Fibroblast of the aortic adventitia (primary cell): Measurements from ENCODE around the gene GRIK3. TPM values are rescaled to one million over a fixed set of nuclear protein-coding genes. Genes with fewer than 3 reads are reported as not detected.

Experiments
- DNase-seq: peaks from one replicate; pipeline ENCODE4 v3.0.0-alpha.2; 2010; ENCODE audit warnings: low read depth
- H3K4me3 ChIP-seq: 2 replicates; pipeline ENCODE4 v1.5.1; 2011; ENCODE audit warnings: low read depth, mild to moderate bottlenecking, control low read depth, low read length, moderate library complexity
- total RNA-seq: library from RNA; depleted of rRNA; stranded (reverse); fragments of >200 nt; gene quantifications from 2 replicates; pipeline ENCODE4 v1.2.3, GENCODE V29; 2012; ENCODE audit warnings: low replicate concordance
- TF ChIP-seq, protein P1 (sequence below): IDR thresholded peaks from 2 replicates; pipeline ENCODE4 v1.5.1; 2011; ENCODE audit warnings: mild to moderate bottlenecking, low read length, control low read depth, inconsistent platforms; ENCODE audit not compliant: insufficient read depth

GRIK3 gene
- total RNA-seq, 1 donor: not detected

DNA sequence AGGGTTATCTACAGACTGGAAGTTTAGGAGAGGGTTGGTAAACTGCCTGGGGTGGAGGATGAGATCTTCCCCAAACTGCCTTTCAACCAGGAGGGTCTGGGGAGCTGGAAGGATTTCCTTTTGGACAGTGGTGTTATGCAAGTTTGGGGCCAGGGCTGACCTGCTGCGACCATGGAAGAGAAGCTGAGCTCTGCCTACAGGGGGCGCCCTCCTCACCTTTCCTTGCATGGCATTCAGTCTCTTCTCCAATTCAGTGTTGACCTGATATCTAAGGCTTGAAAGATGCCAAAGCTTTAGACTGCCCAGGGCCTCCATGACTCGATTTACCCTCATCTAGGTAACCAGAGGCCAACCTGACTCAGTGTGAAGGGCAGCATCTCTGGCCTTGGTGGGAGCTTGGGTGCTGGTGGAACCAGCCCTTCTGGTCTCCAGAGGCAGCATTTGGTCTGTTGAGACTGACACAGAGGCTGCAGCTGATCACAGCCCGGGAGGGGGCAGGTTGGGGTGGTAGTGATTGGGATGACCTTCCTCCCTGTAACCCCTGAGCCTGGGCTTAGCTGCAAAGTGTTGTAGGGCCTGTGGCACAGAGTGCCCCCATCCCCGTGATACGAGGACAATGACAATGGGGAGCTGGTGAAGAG, 170.0 kb downstream of the GRIK3 start:
- H3K4me3 ChIP-seq: no peak overlapping the region
- TF ChIP-seq, protein P1, sequence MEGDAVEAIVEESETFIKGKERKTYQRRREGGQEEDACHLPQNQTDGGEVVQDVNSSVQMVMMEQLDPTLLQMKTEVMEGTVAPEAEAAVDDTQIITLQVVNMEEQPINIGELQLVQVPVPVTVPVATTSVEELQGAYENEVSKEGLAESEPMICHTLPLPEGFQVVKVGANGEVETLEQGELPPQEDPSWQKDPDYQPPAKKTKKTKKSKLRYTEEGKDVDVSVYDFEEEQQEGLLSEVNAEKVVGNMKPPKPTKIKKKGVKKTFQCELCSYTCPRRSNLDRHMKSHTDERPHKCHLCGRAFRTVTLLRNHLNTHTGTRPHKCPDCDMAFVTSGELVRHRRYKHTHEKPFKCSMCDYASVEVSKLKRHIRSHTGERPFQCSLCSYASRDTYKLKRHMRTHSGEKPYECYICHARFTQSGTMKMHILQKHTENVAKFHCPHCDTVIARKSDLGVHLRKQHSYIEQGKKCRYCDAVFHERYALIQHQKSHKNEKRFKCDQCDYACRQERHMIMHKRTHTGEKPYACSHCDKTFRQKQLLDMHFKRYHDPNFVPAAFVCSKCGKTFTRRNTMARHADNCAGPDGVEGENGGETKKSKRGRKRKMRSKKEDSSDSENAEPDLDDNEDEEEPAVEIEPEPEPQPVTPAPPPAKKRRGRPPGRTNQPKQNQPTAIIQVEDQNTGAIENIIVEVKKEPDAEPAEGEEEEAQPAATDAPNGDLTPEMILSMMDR: no peak
- no peak for DNase-seq

DNA sequence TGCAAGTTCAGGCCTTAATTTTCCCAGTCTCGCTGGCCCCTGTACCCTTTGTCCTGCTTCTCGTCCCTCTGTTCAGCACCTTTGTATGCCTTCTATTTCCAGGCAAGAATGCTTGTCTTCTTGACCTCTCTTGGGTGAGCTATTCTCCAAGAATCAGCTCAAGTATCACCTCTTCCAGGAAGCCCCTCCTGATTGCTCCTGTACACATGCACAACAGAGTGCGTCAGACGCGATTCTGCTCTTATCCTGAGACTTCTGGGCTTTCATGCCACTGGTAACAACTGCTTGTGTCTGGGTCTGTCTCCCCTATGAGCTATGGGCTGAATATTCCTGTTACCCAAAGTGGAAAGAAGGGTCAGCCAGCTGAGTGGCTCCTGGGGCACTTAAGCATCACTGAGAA, 170.8 kb downstream of the GRIK3 start:
- no peak for DNase-seq
- TF ChIP-seq, protein P1: no peak
- no peak overlapping the region for H3K4me3 ChIP-seq

DNA sequence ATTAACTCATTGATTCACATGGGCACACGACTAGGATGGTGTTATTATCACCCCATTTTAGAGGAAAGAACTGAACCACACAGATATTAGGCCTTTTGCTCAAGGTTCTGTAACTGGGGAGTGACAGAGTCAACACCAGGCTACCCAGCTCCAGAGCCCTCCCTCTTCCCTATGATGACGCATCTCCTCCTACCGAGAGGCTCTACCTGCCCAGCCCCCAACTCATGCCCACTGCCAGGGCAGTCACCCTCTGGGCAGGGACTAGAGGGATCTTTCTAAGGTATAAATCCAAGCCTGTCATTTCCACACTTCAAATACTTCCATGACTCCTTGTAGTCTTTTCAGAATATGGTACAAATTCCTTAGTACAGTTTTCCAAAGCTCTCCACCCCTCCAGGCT, 171.3 kb downstream of the GRIK3 start:
- TF ChIP-seq, protein P1: no peak
- DNase-seq: no peak

DNA sequence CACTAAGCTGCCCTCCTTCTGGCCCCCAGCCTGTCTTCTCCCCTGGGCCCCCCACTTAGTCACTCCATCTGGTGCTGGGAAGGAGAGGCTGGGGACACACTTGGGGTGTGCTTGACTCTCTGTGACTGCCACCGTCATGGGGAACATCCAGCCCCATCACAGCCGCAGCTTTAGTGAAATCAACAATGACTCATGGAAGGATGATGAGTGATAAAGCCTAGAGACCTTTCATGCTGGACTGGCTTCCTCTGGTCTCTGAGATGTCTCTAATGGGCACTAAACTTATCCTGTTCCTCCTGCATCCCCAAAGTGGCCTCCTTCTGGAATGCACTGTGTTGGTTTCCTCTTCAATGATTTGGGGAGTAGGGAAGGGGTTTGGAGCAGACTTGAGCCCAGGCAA, 172.9 kb downstream of the GRIK3 start:
- H3K4me3 ChIP-seq: no peak overlapping the region
- DNase-seq: no peak
- TF ChIP-seq, protein P1: no peak

More for the DNA sequence above, 171.3 kb downstream of the GRIK3 start:
- H3K4me3 ChIP-seq: no peak overlapping the region

DNA sequence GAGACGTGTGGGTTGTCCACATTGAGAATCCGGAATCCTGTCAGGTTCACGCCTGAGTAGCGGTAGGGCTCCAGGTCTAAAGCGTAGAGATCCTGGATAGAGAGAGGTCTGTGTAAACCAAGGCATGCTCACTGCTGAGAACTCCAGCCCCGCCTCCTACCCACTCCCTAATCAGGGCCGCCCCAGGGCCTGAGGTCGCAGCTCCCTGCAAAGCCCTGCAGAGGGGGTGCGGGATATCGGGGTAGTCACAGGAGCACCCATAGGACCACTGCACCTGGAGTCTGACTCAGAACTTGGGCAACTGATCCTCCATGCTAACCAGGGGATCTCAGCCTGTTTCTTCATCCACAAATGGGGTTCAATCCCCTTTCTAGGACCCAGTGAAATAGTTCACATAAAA, 174.4 kb downstream of the GRIK3 start:
- no peak overlapping the region for H3K4me3 ChIP-seq
- DNase-seq: no peak
- TF ChIP-seq, protein P1: no peak

DNA sequence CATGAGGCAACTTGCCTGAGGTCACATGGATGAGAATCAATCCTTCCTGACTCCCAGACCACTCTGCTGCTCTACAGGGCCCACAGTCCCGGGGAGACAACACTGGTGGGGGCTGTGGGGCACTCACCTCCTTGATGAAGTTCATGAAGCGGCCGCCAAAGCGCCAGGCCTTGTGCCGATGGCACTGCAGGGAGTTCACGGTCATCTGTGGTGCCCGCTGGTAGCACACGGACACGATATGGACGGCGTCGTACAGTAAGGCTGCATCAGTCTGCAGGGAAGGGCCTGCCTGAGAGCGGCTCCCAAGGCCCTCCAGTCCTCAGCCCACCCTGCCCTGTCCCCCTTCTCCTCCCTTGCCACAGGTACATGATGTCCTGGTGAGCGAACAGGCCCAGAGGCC, 175.3 kb downstream of the GRIK3 start:
- TF ChIP-seq, protein P1: no peak
- no peak for DNase-seq

DNA sequence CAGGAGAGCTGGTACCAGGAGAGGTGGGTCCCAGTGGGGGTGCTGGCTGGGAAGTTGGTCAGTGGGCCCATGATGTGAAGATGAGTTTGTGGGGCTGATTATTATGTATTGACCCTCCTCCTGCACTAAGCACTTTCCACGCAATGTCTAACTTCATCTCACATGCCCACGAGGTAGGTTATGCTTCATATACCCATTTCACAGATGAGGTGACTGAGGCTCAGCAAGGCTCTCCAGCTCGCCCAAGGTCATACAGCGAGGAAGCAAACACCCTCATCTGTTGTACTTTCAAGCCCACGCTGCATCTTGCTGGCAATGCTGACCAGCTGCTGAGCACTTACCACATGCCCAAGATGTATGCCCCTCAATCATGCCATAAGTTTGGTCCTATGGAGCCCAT, 175.8 kb downstream of the GRIK3 start:
- TF ChIP-seq, protein P1: no peak
- no peak for DNase-seq
- no peak overlapping the region for H3K4me3 ChIP-seq

More for the DNA sequence above, 175.3 kb downstream of the GRIK3 start:
- no peak overlapping the region for H3K4me3 ChIP-seq
